Smooth muscle cell (in vitro differentiated cells): ENCODE measurements around the gene GRM5. TPM values are rescaled to one million over a fixed set of nuclear protein-coding genes. Genes with fewer than 3 reads are reported as not detected.
A peak's percentile ranks its signal among the peaks of the same experiment; 100 is the strongest.

Experiments used
- DNase-seq: peaks from one replicate; lab custom pipeline; 2025; ENCODE audit not compliant: unreplicated experiment; lab: John Stamatoyannopoulos, UW
- H2AFZ ChIP-seq: fragments of 200-600 bp; sonication (generic); 2 replicates; pipeline ENCODE4 v1.6.0; 2016; ENCODE audit warnings: antibody characterized with exemption, low read depth, mild to moderate bottlenecking
- H3F3A ChIP-seq: fragments of 200-600 bp; sonication (generic); 2 replicates; pipeline ENCODE4 v1.6.0; 2017; ENCODE audit warnings: antibody characterized with exemption, low read depth
- H3K27ac ChIP-seq: fragments of 200-600 bp; sonication (generic); 2 replicates; pipeline ENCODE4 v1.5.1; 2016; ENCODE audit warnings: low read depth, mild to moderate bottlenecking
- H3K27me3 ChIP-seq: fragments of 200-600 bp; sonication (generic); 2 replicates; pipeline ENCODE4 v1.6.1; 2016; ENCODE audit warnings: low read depth, mild to moderate bottlenecking
- H3K36me3 ChIP-seq: fragments of 200-600 bp; sonication (generic); 2 replicates; pipeline ENCODE4 v1.5.1; 2016; ENCODE audit warnings: low read depth
- H3K4me1 ChIP-seq: fragments of 200-600 bp; sonication (generic); 2 replicates; pipeline ENCODE4 v1.5.1; 2016; ENCODE audit warnings: low read depth
- H3K4me2 ChIP-seq: fragments of 200-600 bp; sonication (generic); 2 replicates; pipeline ENCODE4 v1.6.0; 2016; ENCODE audit warnings: mild to moderate bottlenecking
- H3K4me3 ChIP-seq: fragments of 200-600 bp; sonication (generic); 2 replicates; pipeline ENCODE4 v1.5.1; 2016; ENCODE audit warnings: mild to moderate bottlenecking
- H3K79me2 ChIP-seq: fragments of 200-600 bp; sonication (generic); 2 replicates; pipeline ENCODE4 v1.6.0; 2016; ENCODE audit warnings: low read depth, mild to moderate bottlenecking
- H3K9ac ChIP-seq: fragments of 200-600 bp; sonication (generic); 2 replicates; pipeline ENCODE4 v1.6.0; 2016; ENCODE audit warnings: low read depth
- H3K9me3 ChIP-seq: fragments of 200-600 bp; sonication (generic); replicated peaks from 2 replicates; pipeline ENCODE4 v1.5.1; 2016; ENCODE audit warnings: low read depth
- H4K20me1 ChIP-seq: fragments of 200-600 bp; sonication (generic); 2 replicates; pipeline ENCODE4 v1.6.0; 2016; ENCODE audit warnings: low read depth
- CTCF ChIP-seq: fragments of 200-600 bp; sonication (generic); IDR thresholded peaks from 2 replicates; pipeline ENCODE4 v1.5.1; 2017; ENCODE audit warnings: borderline replicate concordance, mild to moderate bottlenecking, antibody characterized with exemption; ENCODE audit not compliant: insufficient read depth, poor library complexity, severe bottlenecking
- WGBS: methylation state at CpG from one replicate; pipeline ENCODE4 v1.1.7; 2016; ENCODE audit warnings: low lambda C conversion rate; 5-methylcytosine and 5-hydroxymethylcytosine counted together
- polyA plus RNA-seq: library from polyadenylated mRNA; unstranded; fragments of >200 nt; fragmentation: Nextera tagmentation; extraction: Ambion mirVana; gene quantifications from 2 replicates; pipeline ENCODE4 v1.2.1, GENCODE V29; 2016
- total RNA-seq: library from RNA; depleted of rRNA; stranded (reverse); fragments of >200 nt; gene quantifications from 2 replicates; pipeline ENCODE4 v1.2.3, GENCODE V29; 2014

GRM5 gene
- total and polyA plus RNA-seq, 2 experiments from 2014 or later, result not detected

GRCh38 chr11:88520391-88520790 is 545.4 kb downstream of the GRM5 start:
- Histone ChIP-seq H2AFZ (no peak overlapping the region), H3K4me3 (no peak overlapping the region), H3K36me3 (no peaks in the 10 kb centered on the region), H3K9ac (no peak overlapping the region), H3K27ac (no peak overlapping the region), H3K79me2 (no peaks in the 10 kb centered on the region), H3K27me3 (no peaks in the 10 kb centered on the region), H3K4me1 (no peaks in the 10 kb centered on the region), H3F3A (peaks cover 4% of the 10 kb centered on the region), H3K4me2 (peak overlapping the region; percentile 13), H4K20me1 (no peaks in the 10 kb centered on the region), H3K9me3 (no peaks in the 10 kb centered on the region)
- no peak for TF ChIP-seq CTCF
- DNase-seq, result no peak

- no peaks in the 10 kb centered on the region for H3K4me1 ChIP-seq
- H2AFZ ChIP-seq, result no peak overlapping the region
- no peaks in the 10 kb centered on the region for H3K79me2 ChIP-seq
- DNase-seq, result no peak
- H4K20me1 ChIP-seq, result no peaks in the 10 kb centered on the region
- TF ChIP-seq CTCF, result no peak
- H3K4me2 ChIP-seq, result peak overlapping the region; percentile 6
- WGBS, result 42% methylated on average over 4 of the region's 4 CpGs
- H3K9ac ChIP-seq, result no peak overlapping the region
- H3F3A ChIP-seq, result peaks cover 4% of the 10 kb centered on the region
- no peaks in the 10 kb centered on the region for H3K27me3 ChIP-seq
- no peak overlapping the region for H3K4me3 ChIP-seq
- H3K27ac ChIP-seq, result no peak overlapping the region
- no peaks in the 10 kb centered on the region for H3K36me3 ChIP-seq
- no peaks in the 10 kb centered on the region for H3K9me3 ChIP-seq
Measured at GRCh38 chr11:88515002-88515401, 550.8 kb downstream of the GRM5 start.

- Histone ChIP-seq H3K4me1 (no peaks in the 10 kb centered on the region), H3K79me2 (no peaks in the 10 kb centered on the region), H3K4me2 (no peak overlapping the region), H2AFZ (no peak overlapping the region), H3K36me3 (no peaks in the 10 kb centered on the region), H3K4me3 (no peak overlapping the region), H3K27ac (no peak overlapping the region), H3K9me3 (no peaks in the 10 kb centered on the region), H3K9ac (no peak overlapping the region), H3F3A (peaks cover 4% of the 10 kb centered on the region), H3K27me3 (peaks cover 29% of the 10 kb centered on the region), H4K20me1 (no peaks in the 10 kb centered on the region)
- no peak for TF ChIP-seq CTCF
- no peak for DNase-seq
- 95% methylated on average over 1 of the region's 1 CpG for whole genome bisulfite sequencing
Measured at GRCh38 chr11:88511006-88511405, 554.8 kb downstream of the GRM5 start.

- DNase-seq, result no peak
Measured at GRCh38 chr11:88508759-88509581, 556.8 kb downstream of the GRM5 start.

More at GRCh38 chr11:88508759-88509581, 556.8 kb downstream of the GRM5 start:
- TF ChIP-seq CTCF, result no peak
- Histone ChIP-seq H2AFZ (peak overlapping the region; percentile 87), H3K4me2 (peak overlapping the region; percentile 90), H3K79me2 (no peaks in the 10 kb centered on the region), H3K36me3 (no peaks in the 10 kb centered on the region), H4K20me1 (no peaks in the 10 kb centered on the region), H3F3A (no peaks in the 10 kb centered on the region), H3K9ac (no peak overlapping the region), H3K27me3 (peaks cover 29% of the 10 kb centered on the region), H3K27ac (no peak overlapping the region), H3K9me3 (no peaks in the 10 kb centered on the region), H3K4me3 (peak overlapping the region; percentile 50), H3K4me1 (no peaks in the 10 kb centered on the region)
- WGBS, result 9% methylated on average over 71 of the region's 84 CpGs
